Measurements from ENCODE around the gene KLF16.

KLF16 gene

GRCh38 chr19:1806184-1807029 is 57.0 kb downstream of the KLF16 start:
- no peak for DNase-seq (ENCODE audit: low spot score)

GRCh38 chr19:1805401-1806183 is 57.8 kb downstream of the KLF16 start:
- no peak for DNase-seq (ENCODE audit: low spot score)

- DNase-seq (ENCODE audit: low spot score): no peak
Observed at GRCh38 chr19:1804858-1805257, 58.5 kb downstream of the KLF16 start.
